ENCODE results near the gene SF3B1. TPM values are rescaled to one million over a fixed set of nuclear protein-coding genes. Genes with fewer than 3 reads are reported as not detected.

The SF3B1 gene
- total RNA-seq, 1 donor from 2014 or later: 152 TPM

DNA sequence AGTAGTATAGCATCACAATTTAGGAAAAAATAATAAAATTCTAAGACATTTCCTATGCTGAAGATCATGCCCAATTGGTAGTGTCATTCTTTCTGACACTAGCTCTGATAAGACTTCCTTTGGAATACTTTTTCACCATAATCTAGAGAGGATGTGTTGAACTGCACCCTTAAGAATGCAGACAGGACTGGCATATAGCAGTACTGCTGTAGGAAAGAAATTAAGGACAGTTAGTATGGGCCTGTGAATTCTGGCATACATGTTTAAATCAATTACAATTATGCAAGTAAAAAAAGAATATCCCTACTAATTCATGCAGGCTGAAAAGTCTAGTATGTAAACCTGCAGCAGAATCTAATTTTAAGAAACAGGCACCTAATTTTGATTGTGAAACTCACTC is 15.4 kb downstream of the SF3B1 start:
- Histone ChIP-seq H3K36me3 (ENCODE audit: control insufficient read depth in 3 of 3, insufficient read depth in 3 of 3, low read length in 3 of 3) (peaks cover 15 to 61% (median 54%) of the 10 kb centered on the region in 3 donors), H3K4me3 (ENCODE audit: low read length in 3 of 3) (no peak overlapping the region), H3K4me1 (ENCODE audit: control insufficient read depth in 3 of 3, insufficient read depth in 3 of 3, low read length in 3 of 3) (peaks cover 0 to 2% (median 0%) of the 10 kb centered on the region in 3 donors), H3K9me3 (ENCODE audit: control insufficient read depth in 3 of 3, low read length in 3 of 3) (no peaks in the 10 kb centered on the region), H3K27ac (ENCODE audit: low read depth, low read length) (no peak overlapping the region), H3K9ac (ENCODE audit: low read depth in 1 of 3, low read length in 3 of 3) (no peak overlapping the region), H3K27me3 (ENCODE audit: control insufficient read depth in 3 of 3, insufficient read depth in 3 of 3, low read length in 3 of 3) (no peaks in the 10 kb centered on the region)

DNA sequence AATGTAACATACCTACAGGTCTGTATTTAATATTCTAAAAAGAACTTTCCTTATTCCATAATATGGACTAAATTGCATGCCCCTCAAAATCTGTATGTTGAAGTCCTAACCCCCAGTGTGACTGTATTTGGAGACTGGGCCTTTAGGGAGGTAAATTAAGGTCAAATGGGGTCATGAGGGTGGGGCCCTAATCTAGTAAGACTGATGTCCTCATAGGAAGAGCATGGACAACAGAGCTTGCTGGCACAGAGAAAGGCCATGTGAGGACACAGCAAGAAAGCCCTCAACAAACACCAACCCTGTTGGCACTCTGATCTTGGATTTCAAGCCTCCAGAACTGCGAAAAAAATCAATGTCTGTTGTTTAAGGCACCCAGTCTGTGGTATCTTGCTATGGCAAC is 18.6 kb downstream of the SF3B1 start:
- no peaks in the 10 kb centered on the region for H3K27me3 ChIP-seq (ENCODE audit: control insufficient read depth in 3 of 3, insufficient read depth in 3 of 3, low read length in 3 of 3)
- H3K9me3 ChIP-seq (ENCODE audit: control insufficient read depth in 3 of 3, low read length in 3 of 3): no peaks in the 10 kb centered on the region
- no peaks in the 10 kb centered on the region for H3K4me1 ChIP-seq (ENCODE audit: control insufficient read depth in 3 of 3, insufficient read depth in 3 of 3, low read length in 3 of 3)
- H3K36me3 ChIP-seq (ENCODE audit: control insufficient read depth in 3 of 3, insufficient read depth in 3 of 3, low read length in 3 of 3): peaks cover 22 to 71% (median 66%) of the 10 kb centered on the region in 3 donors
- H3K9ac ChIP-seq (ENCODE audit: low read depth in 1 of 3, low read length in 3 of 3): no peak overlapping the region
- H3K4me3 ChIP-seq (ENCODE audit: low read length in 3 of 3): no peak overlapping the region
- no peak overlapping the region for H3K27ac ChIP-seq (ENCODE audit: low read depth, low read length)

DNA sequence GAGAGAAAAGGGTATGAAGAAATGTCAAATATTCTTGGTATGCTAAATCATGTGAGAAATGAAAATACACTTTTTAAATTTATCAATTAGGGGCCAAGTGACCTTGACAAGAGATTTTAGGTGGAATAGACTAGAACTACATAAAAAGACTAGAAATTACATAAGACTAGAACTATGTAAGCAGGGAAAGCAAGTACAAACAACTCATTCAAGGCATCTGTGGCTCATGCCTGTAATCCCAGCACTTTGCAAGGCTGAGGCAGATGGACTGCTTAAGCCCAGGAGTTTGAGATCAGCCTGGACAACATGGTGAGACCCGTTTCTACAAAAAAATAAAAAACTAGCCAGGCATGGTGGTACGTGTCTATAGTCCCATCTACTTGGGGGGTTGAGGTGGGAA is 20.3 kb downstream of the SF3B1 start:
- Histone ChIP-seq H3K9me3 (ENCODE audit: control insufficient read depth in 3 of 3, low read length in 3 of 3) (no peaks in the 10 kb centered on the region), H3K27ac (ENCODE audit: low read depth, low read length) (no peak overlapping the region), H3K27me3 (ENCODE audit: control insufficient read depth in 3 of 3, insufficient read depth in 3 of 3, low read length in 3 of 3) (no peaks in the 10 kb centered on the region), H3K4me3 (ENCODE audit: low read length in 3 of 3) (no peak overlapping the region), H3K4me1 (ENCODE audit: control insufficient read depth in 3 of 3, insufficient read depth in 3 of 3, low read length in 3 of 3) (no peaks in the 10 kb centered on the region), H3K9ac (ENCODE audit: low read depth in 1 of 3, low read length in 3 of 3) (no peak overlapping the region), H3K36me3 (ENCODE audit: control insufficient read depth in 3 of 3, insufficient read depth in 3 of 3, low read length in 3 of 3) (peaks cover 27 to 71% (median 69%) of the 10 kb centered on the region in 3 donors)

DNA sequence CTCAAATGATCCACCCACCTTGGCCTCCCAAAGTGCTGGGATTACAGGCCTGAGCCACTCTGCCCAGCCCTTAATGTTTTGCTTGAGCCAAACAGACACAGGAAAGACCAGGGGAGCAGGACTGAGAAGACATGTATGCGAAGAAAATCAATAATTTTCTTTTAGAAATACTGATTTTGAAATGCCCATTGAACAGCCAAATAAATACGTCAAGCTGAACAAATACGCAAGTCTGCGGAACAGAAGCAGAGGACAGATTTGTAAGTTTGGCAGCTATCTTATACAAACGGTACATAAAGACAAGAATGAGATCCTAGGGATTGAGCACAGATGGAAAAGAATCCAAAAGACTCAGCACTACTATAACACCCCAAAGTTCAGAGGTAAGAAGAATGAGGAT is 20.8 kb downstream of the SF3B1 start:
- Histone ChIP-seq H3K9me3 (ENCODE audit: control insufficient read depth in 3 of 3, low read length in 3 of 3) (no peaks in the 10 kb centered on the region), H3K9ac (ENCODE audit: low read depth in 1 of 3, low read length in 3 of 3) (no peak overlapping the region), H3K36me3 (ENCODE audit: control insufficient read depth in 3 of 3, insufficient read depth in 3 of 3, low read length in 3 of 3) (peaks cover 30 to 71% (median 70%) of the 10 kb centered on the region in 3 donors), H3K27ac (ENCODE audit: low read depth, low read length) (no peak overlapping the region), H3K27me3 (ENCODE audit: control insufficient read depth in 3 of 3, insufficient read depth in 3 of 3, low read length in 3 of 3) (no peaks in the 10 kb centered on the region), H3K4me1 (ENCODE audit: control insufficient read depth in 3 of 3, insufficient read depth in 3 of 3, low read length in 3 of 3) (no peaks in the 10 kb centered on the region), H3K4me3 (ENCODE audit: low read length in 3 of 3) (no peak overlapping the region)

DNA sequence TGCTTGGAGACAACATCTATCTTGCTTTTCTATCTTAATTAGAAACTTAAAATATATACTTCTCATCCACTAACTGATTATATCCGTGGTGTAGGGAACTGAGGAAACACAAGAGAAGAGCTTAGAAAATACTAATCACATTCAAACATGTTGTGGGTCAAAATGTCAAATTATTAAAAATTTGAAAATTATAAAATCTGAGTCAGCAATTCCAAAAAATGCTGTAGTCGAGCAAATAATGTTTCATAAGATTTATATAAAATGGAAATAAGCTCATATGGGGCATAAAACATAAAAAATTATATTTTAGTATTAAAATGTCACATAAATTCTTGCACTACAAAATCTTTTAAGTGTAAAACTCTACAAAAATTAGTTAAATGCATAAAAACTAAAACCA is 29.2 kb downstream of the SF3B1 start:
- H3K9me3 ChIP-seq (ENCODE audit: control insufficient read depth in 3 of 3, low read length in 3 of 3): no peaks in the 10 kb centered on the region
- no peak overlapping the region for H3K9ac ChIP-seq (ENCODE audit: low read depth in 1 of 3, low read length in 3 of 3)
- no peaks in the 10 kb centered on the region for H3K27me3 ChIP-seq (ENCODE audit: control insufficient read depth in 3 of 3, insufficient read depth in 3 of 3, low read length in 3 of 3)
- peaks cover 55 to 85% (median 78%) of the 10 kb centered on the region in 3 donors for H3K36me3 ChIP-seq (ENCODE audit: control insufficient read depth in 3 of 3, insufficient read depth in 3 of 3, low read length in 3 of 3)
- no peaks in the 10 kb centered on the region for H3K4me1 ChIP-seq (ENCODE audit: control insufficient read depth in 3 of 3, insufficient read depth in 3 of 3, low read length in 3 of 3)
- no peak overlapping the region for H3K4me3 ChIP-seq (ENCODE audit: low read length in 3 of 3)
- H3K27ac ChIP-seq (ENCODE audit: low read depth, low read length): no peak overlapping the region

DNA sequence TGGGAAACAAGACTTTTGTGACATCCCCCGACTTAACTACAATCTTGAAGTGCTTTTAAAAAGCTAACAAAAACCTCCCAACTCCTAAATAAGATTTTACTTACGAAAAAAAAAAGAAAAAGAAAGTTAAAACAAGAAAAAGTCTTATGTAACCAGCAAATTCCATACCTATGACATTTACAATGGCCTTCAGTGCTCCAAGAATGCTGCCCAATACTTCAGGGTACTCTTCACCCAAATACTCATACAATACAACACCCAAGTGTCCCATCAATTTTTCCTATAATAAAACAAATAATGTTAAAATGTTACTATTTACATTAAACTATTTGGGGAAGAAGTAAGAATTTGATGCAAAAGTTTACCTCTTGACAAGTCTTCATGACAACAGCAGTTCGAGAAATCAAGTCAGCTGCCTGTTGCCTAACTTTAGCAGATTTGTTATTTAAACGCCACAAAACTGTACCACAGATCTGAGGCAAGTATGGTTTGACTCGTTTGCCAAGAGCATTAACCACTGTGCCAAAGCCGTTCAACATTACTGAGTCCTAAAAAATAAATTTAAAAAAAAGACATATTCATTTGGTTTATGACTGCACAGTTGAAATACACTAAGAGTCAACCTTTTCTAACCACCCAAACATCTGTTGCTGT is 34.8 kb downstream of the SF3B1 start:
- Histone ChIP-seq H3K4me1 (ENCODE audit: control insufficient read depth in 3 of 3, insufficient read depth in 3 of 3, low read length in 3 of 3) (no peaks in the 10 kb centered on the region), H3K4me3 (ENCODE audit: low read length in 3 of 3) (no peak overlapping the region), H3K36me3 (ENCODE audit: control insufficient read depth in 3 of 3, insufficient read depth in 3 of 3, low read length in 3 of 3) (peaks cover 56 to 93% (median 84%) of the 10 kb centered on the region in 3 donors), H3K9ac (ENCODE audit: low read depth in 1 of 3, low read length in 3 of 3) (no peak overlapping the region), H3K9me3 (ENCODE audit: control insufficient read depth in 3 of 3, low read length in 3 of 3) (no peaks in the 10 kb centered on the region), H3K27ac (ENCODE audit: low read depth, low read length) (no peak overlapping the region), H3K27me3 (ENCODE audit: control insufficient read depth in 3 of 3, insufficient read depth in 3 of 3, low read length in 3 of 3) (no peaks in the 10 kb centered on the region)

DNA sequence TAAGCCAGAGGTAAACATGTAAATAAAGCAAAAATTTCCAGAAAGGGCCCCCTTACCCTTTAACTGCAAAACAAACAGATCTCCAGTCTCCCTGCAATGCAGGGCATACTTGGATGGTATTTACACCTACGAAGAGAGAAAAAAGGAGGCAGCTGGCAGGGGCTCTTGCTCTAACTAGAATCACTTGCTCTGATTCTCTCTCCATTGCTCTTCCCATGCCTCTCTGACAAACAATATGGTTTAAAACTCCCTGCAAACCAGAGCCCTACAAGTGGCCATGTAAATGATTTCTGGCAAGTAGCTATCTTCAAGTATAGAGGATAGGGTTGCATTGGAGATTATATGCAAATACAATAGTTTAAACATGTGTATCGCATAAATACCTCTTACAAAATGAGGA is 35.9 kb downstream of the SF3B1 start:
- H3K27me3 ChIP-seq (ENCODE audit: control insufficient read depth in 3 of 3, insufficient read depth in 3 of 3, low read length in 3 of 3): no peaks in the 10 kb centered on the region
- H3K36me3 ChIP-seq (ENCODE audit: control insufficient read depth in 3 of 3, insufficient read depth in 3 of 3, low read length in 3 of 3): peaks cover 54 to 96% (median 85%) of the 10 kb centered on the region in 3 donors

DNA sequence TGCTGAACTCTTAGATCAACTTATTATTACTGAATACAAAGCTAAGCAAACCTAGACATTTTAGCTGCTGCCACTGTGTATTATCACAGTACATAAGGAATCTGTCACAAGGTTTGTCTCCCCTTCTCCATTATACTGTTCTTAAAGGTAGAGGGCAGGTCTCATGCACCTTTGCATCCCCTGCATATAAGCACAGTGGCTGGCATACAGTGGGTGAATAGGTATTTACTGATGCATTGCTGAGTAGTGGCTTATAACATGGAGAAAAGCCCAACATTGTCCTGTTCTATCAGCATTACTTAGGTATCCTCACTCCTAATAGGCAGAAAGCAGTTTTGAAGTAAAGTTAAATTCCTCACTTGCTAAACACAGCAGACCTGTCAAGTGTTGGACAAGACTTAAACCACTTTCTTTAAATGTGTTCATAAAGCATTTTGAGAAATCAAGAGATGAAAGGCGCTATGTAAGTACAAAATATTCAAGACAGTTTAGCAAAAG is 43.6 kb downstream of the SF3B1 start:
- Histone ChIP-seq H3K4me3 (ENCODE audit: low read length in 3 of 3) (no peak overlapping the region), H3K4me1 (ENCODE audit: control insufficient read depth in 3 of 3, insufficient read depth in 3 of 3, low read length in 3 of 3) (no peaks in the 10 kb centered on the region), H3K27ac (ENCODE audit: low read depth, low read length) (no peak overlapping the region), H3K9ac (ENCODE audit: low read depth in 1 of 3, low read length in 3 of 3) (no peak overlapping the region), H3K27me3 (ENCODE audit: control insufficient read depth in 3 of 3, insufficient read depth in 3 of 3, low read length in 3 of 3) (no peaks in the 10 kb centered on the region), H3K9me3 (ENCODE audit: control insufficient read depth in 3 of 3, low read length in 3 of 3) (no peaks in the 10 kb centered on the region), H3K36me3 (ENCODE audit: control insufficient read depth in 3 of 3, insufficient read depth in 3 of 3, low read length in 3 of 3) (peaks cover 23 to 45% (median 30%) of the 10 kb centered on the region in 3 donors)

More for the DNA sequence above, 35.9 kb downstream of the SF3B1 start:
- no peak overlapping the region for H3K9ac ChIP-seq (ENCODE audit: low read depth in 1 of 3, low read length in 3 of 3)
- no peaks in the 10 kb centered on the region for H3K4me1 ChIP-seq (ENCODE audit: control insufficient read depth in 3 of 3, insufficient read depth in 3 of 3, low read length in 3 of 3)
- no peaks in the 10 kb centered on the region for H3K9me3 ChIP-seq (ENCODE audit: control insufficient read depth in 3 of 3, low read length in 3 of 3)
- no peak overlapping the region for H3K27ac ChIP-seq (ENCODE audit: low read depth, low read length)
- no peak overlapping the region for H3K4me3 ChIP-seq (ENCODE audit: low read length in 3 of 3)

DNA sequence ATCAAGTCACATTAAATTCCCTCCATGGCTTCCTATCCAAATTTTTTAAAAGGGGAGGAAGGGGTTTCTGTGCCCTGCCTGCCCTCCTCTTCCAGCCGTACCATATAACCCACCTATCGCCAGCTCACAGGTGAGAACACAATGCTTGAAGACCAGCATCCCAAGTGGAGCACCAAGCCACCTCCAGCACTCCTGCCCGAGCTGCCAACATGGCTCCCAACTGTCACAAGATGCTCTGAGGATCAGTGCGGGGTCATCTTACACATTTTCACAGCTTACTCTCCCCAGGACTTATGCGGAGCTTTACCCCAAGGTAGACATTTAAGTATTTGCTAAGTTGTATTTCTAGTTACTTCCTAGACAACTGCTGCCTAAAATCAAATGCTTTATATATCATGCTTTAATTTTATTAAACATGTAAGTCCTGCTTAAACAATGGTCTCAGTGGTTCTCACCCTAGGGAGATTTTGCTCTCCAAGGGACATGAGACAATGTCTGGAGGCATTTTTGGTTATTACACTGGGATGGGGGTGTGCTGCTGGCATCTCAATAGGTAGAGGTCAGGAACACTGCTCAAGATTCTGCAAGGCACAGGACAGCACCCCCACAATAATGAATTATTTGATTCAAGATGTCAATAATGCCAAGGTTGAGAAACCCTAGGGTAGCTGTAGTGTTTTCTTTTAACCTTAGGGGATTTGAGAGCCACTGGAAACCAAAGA is 45.8 kb downstream of the SF3B1 start:
- H3K4me3 ChIP-seq (ENCODE audit: low read length in 3 of 3): no peak overlapping the region
- H3K4me1 ChIP-seq (ENCODE audit: control insufficient read depth in 3 of 3, insufficient read depth in 3 of 3, low read length in 3 of 3): no peaks in the 10 kb centered on the region
- H3K27me3 ChIP-seq (ENCODE audit: control insufficient read depth in 3 of 3, insufficient read depth in 3 of 3, low read length in 3 of 3): no peaks in the 10 kb centered on the region
- no peak overlapping the region for H3K27ac ChIP-seq (ENCODE audit: low read depth, low read length)
- H3K9ac ChIP-seq (ENCODE audit: low read depth in 1 of 3, low read length in 3 of 3): no peak overlapping the region
- peaks cover 12 to 24% (median 16%) of the 10 kb centered on the region in 3 donors for H3K36me3 ChIP-seq (ENCODE audit: control insufficient read depth in 3 of 3, insufficient read depth in 3 of 3, low read length in 3 of 3)
- H3K9me3 ChIP-seq (ENCODE audit: control insufficient read depth in 3 of 3, low read length in 3 of 3): no peaks in the 10 kb centered on the region

DNA sequence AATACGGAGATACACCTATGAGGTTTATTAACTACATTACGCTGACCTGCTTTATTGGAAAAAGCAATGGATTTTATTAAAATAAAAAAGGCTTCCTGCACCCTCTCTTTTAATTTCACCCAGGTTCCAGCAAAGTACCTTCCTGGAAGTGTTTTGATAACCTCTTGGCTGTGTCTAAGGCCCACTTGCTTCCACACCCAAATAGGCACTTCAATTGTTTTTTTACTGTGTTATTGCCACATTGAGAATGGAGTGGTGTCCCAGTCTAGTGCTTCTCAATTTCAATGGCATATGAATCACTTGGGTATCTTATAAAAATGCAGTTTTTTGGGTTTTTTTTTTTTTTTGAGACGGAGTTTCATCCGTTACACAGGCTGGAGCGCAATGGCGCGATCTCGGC is 47.6 kb downstream of the SF3B1 start:
- H3K27ac ChIP-seq (ENCODE audit: low read depth, low read length): no peak overlapping the region
- no peak overlapping the region for H3K9ac ChIP-seq (ENCODE audit: low read depth in 1 of 3, low read length in 3 of 3)
- no peaks in the 10 kb centered on the region for H3K27me3 ChIP-seq (ENCODE audit: control insufficient read depth in 3 of 3, insufficient read depth in 3 of 3, low read length in 3 of 3)
- no peak overlapping the region for H3K4me3 ChIP-seq (ENCODE audit: low read length in 3 of 3)
- peaks cover 9 to 12% (median 10%) of the 10 kb centered on the region in 3 donors for H3K36me3 ChIP-seq (ENCODE audit: control insufficient read depth in 3 of 3, insufficient read depth in 3 of 3, low read length in 3 of 3)
- H3K4me1 ChIP-seq (ENCODE audit: control insufficient read depth in 3 of 3, insufficient read depth in 3 of 3, low read length in 3 of 3): no peaks in the 10 kb centered on the region
- H3K9me3 ChIP-seq (ENCODE audit: control insufficient read depth in 3 of 3, low read length in 3 of 3): no peaks in the 10 kb centered on the region
